CD4-positive, alpha-beta T cell treated with Interleukin-2 at 100 ng/mL for 4 hours (primary cell): ENCODE measurements around the gene TMEM184B.
"Not testable (repeated sequence)": the region's sequence is repeated elsewhere in the genome, so short reads cannot be mapped to it uniquely, and the experiment has no call there.

Experiments
- DNase-seq: peaks from one replicate; pipeline ENCODE4 v3.0.0-alpha.2; 2020; ENCODE audit warnings: low spot score

TMEM184B gene

GRCh38 chr22:38181453-38182200 is 91.2 kb downstream of the TMEM184B start, which contains the start of gene PLA2G6:
PLA2G6 (minus strand) TSS chr22:38181830; CDS start chr22:38169426, 12,404 bp downstream.
- DNase-seq, result peak; percentile 99

- peak; percentile 35 for DNase-seq
Observed at GRCh38 chr22:38180841-38181452, 91.9 kb downstream of the TMEM184B start.

- not testable (repeated sequence) for DNase-seq
Observed at GRCh38 chr22:38178605-38178937, 94.2 kb downstream of the TMEM184B start.

- no peak for DNase-seq
Observed at GRCh38 chr22:38177926-38178604, 94.7 kb downstream of the TMEM184B start.

- not testable (repeated sequence) for DNase-seq
Observed at GRCh38 chr22:38177571-38177925, 95.3 kb downstream of the TMEM184B start.

- DNase-seq, result no peak
Observed at GRCh38 chr22:38177044-38177443, 95.8 kb downstream of the TMEM184B start.

GRCh38 chr22:38176170-38176741 is 96.6 kb downstream of the TMEM184B start:
- DNase-seq, result peak; percentile 43

GRCh38 chr22:38175206-38176118 is 97.3 kb downstream of the TMEM184B start:
- DNase-seq, result no peak

GRCh38 chr22:38174626-38175025 is 98.2 kb downstream of the TMEM184B start:
- DNase-seq, result no peak

GRCh38 chr22:38173641-38173906 is 99.2 kb downstream of the TMEM184B start:
- DNase-seq, result no peak

GRCh38 chr22:38172832-38173640 is 99.8 kb downstream of the TMEM184B start:
- peak; percentile 26 for DNase-seq

- DNase-seq, result no peak
Observed at GRCh38 chr22:38171927-38172831, 100.6 kb downstream of the TMEM184B start.

- DNase-seq, result no peak
Observed at GRCh38 chr22:38170469-38170868, 102.3 kb downstream of the TMEM184B start.
